SU-DHL-6 (cell line): ENCODE data around the gene SOX10.

Experiments used
- H2AFZ ChIP-seq: fragments of 200-600 bp; sonication (generic); 2 replicates; pipeline ENCODE4 v1.6.1; 2014; ENCODE audit warnings: low read depth, mild to moderate bottlenecking, moderate library complexity, mixed read lengths, antibody characterized with exemption, low read length; ENCODE audit not compliant: severe bottlenecking
- H3F3A ChIP-seq: fragments of 200-600 bp; shearing (Covaris generic); 2 replicates; pipeline ENCODE4 v1.6.0; 2016; ENCODE audit warnings: antibody characterized with exemption, mild to moderate bottlenecking; ENCODE audit not compliant: insufficient read depth
- H3K27ac ChIP-seq: fragments of 200-600 bp; sonication (generic); 2 replicates; pipeline ENCODE4 v1.5.1; 2016; ENCODE audit warnings: low read depth, mild to moderate bottlenecking, low read length, moderate library complexity, mixed read lengths
- H3K27me3 ChIP-seq: fragments of 200-600 bp; sonication (generic), shearing (Covaris generic); 2 replicates; pipeline ENCODE4 v1.6.0; 2014; ENCODE audit warnings: mild to moderate bottlenecking, low read length
- H3K36me3 ChIP-seq: fragments of 200-600 bp; sonication (generic); 2 replicates; pipeline ENCODE4 v1.6.1; 2014; ENCODE audit warnings: mild to moderate bottlenecking, low read length, mixed read lengths
- H3K4me2 ChIP-seq: fragments of 300-600, 200-600 bp; shearing (Covaris generic), sonication (generic); 2 replicates; pipeline ENCODE4 v1.6.0; 2014; ENCODE audit warnings: low read length, low read depth, mild to moderate bottlenecking; ENCODE audit not compliant: poor library complexity, severe bottlenecking
- H3K4me3 ChIP-seq: fragments of 200-600 bp; sonication (generic); 2 replicates; pipeline ENCODE4 v1.5.1; 2014; ENCODE audit warnings: antibody characterized with exemption, low read length, mild to moderate bottlenecking, mixed read lengths; ENCODE audit not compliant: insufficient read depth, poor library complexity, severe bottlenecking
- H3K79me2 ChIP-seq: fragments of 200-600 bp; sonication (generic); 2 replicates; pipeline ENCODE4 v1.6.1; 2014; ENCODE audit warnings: mild to moderate bottlenecking, low read length, moderate library complexity; ENCODE audit not compliant: insufficient read depth
- H3K9ac ChIP-seq: fragments of 200-600 bp; sonication (generic); 2 replicates; pipeline ENCODE4 v1.7.0; 2014; ENCODE audit warnings: mild to moderate bottlenecking, low read length
- H3K9me2 ChIP-seq: fragments of 200-600 bp; sonication (generic); replicated peaks from 2 replicates; pipeline ENCODE4 v1.6.1; 2014; ENCODE audit warnings: low read length; ENCODE audit not compliant: insufficient read depth
- H3K9me3 ChIP-seq: fragments of 200-600 bp; sonication (generic); 2 replicates; pipeline ENCODE4 v1.6.1; 2014; ENCODE audit warnings: low read length, mixed read lengths; ENCODE audit not compliant: insufficient read depth
- H4K20me1 ChIP-seq: fragments of 200-600 bp; sonication (generic); 2 replicates; pipeline ENCODE4 v1.6.1; 2014; ENCODE audit warnings: low read depth, mild to moderate bottlenecking, antibody characterized with exemption, low read length, moderate library complexity, mixed read lengths
- EZH2phosphoT487 ChIP-seq: fragments of 200-600 bp; sonication (generic), shearing (Covaris generic); conservative IDR thresholded peaks from 2 replicates; pipeline ENCODE4 v1.6.1; 2018; ENCODE audit warnings: mild to moderate bottlenecking, antibody characterized with exemption, low read length, moderate library complexity, mixed read lengths
- TF ChIP-seq, protein P1 (sequence below): fragments of 200-600 bp; sonication (generic); IDR thresholded peaks from one replicate; pipeline ENCODE4 v1.5.1; 2017; ENCODE audit warnings: antibody characterized with exemption, mild to moderate bottlenecking, low read length, moderate library complexity; ENCODE audit not compliant: insufficient read depth, poor library complexity, severe bottlenecking

SOX10 gene

DNA sequence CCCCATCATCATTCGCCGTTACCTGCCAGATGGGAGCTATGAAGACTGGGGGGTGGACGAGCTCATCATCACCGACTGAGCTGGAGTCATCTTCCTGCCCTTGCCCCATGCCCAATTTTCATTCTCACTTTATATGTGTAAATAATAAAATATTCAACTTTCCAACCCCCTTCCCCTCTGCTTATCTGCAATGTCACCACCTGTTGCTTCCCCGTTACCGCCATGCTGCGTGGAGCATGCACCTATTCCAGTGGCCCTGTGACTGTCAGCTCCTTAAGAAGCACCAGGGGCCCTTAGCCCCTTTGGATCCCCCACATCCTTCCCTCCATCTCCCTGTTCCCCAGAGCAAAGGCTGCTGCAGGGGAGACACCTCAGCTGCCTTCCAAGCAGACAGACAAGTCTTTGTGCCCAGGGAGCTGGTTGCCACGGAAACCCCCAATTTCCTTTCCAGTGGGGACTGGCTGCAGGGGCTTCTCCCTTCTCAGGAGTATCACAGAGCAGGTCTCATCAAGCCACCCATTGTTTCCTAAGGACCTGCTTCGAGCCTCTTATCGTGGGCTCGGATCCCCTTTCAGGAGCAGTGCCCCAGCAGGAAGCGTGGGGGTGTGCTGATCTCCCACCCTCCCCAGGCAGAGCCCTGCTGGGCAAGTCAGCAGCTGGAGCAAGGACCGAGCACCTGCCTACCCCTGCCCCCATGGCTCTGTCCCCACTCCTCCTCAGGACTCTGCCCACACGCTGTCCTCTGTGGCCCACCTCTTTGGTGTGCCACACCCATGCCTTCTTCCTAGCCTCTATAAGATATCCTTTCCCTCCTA is 16.5 kb downstream of the SOX10 start:
- Histone ChIP-seq H3F3A (0 out of 2 replicates have a peak, but pooled peaks cover 3% of the 10 kb centered on the region), H3K4me2 (no peak overlapping the region), H4K20me1 (no peaks in the 10 kb centered on the region; the same call in 1 of the 2 replicates), H3K79me2 (peaks cover 9% of the 10 kb centered on the region), H3K36me3 (0 out of 2 replicates have a peak, but pooled peaks cover 4% of the 10 kb centered on the region), H3K27ac (no peak overlapping the region), H2AFZ (no peak overlapping the region), H3K27me3 (no peaks in the 10 kb centered on the region), H3K9me2 (no peaks in the 10 kb centered on the region), H3K4me3 (no peak overlapping the region), H3K9ac (no peak overlapping the region), H3K9me3 (no peaks in the 10 kb centered on the region)
- TF ChIP-seq, protein P1, sequence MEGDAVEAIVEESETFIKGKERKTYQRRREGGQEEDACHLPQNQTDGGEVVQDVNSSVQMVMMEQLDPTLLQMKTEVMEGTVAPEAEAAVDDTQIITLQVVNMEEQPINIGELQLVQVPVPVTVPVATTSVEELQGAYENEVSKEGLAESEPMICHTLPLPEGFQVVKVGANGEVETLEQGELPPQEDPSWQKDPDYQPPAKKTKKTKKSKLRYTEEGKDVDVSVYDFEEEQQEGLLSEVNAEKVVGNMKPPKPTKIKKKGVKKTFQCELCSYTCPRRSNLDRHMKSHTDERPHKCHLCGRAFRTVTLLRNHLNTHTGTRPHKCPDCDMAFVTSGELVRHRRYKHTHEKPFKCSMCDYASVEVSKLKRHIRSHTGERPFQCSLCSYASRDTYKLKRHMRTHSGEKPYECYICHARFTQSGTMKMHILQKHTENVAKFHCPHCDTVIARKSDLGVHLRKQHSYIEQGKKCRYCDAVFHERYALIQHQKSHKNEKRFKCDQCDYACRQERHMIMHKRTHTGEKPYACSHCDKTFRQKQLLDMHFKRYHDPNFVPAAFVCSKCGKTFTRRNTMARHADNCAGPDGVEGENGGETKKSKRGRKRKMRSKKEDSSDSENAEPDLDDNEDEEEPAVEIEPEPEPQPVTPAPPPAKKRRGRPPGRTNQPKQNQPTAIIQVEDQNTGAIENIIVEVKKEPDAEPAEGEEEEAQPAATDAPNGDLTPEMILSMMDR, result no peak
- TF ChIP-seq EZH2phosphoT487, result no peak

DNA sequence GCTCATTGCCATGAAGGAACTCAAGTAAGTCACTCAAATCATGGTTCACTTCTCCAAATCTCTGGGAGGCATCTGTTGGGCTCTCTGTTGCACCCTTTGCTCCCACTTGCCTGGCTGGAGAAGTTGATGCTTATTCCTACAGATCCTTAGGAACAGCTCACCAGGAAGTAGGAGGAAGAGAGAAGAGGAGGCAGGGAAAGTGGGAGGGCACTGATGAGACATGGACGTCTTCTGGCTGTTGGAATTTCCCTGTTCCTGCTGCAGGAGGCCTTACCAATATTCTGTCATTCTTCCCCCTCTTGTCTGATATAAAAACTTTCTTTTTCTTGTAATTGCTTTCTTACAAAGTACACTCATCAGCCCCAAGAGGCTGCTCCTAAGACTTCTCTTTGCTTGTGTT is 17.2 kb downstream of the SOX10 start:
- Histone ChIP-seq H3K4me2 (no peak overlapping the region), H3K9ac (no peak overlapping the region), H4K20me1 (no peaks in the 10 kb centered on the region; the same call in 1 of the 2 replicates), H3K79me2 (peaks cover 9% of the 10 kb centered on the region), H3K27ac (no peak overlapping the region), H3K9me2 (no peaks in the 10 kb centered on the region), H3K4me3 (no peak overlapping the region), H3K9me3 (no peaks in the 10 kb centered on the region), H3K27me3 (no peaks in the 10 kb centered on the region), H2AFZ (no peak overlapping the region), H3F3A (0 out of 2 replicates have a peak, but pooled peaks cover 3% of the 10 kb centered on the region), H3K36me3 (0 out of 2 replicates have a peak, but pooled peaks cover 4% of the 10 kb centered on the region)
- TF ChIP-seq, protein P1, result no peak
- no peak for TF ChIP-seq EZH2phosphoT487

- no peak overlapping the region for H2AFZ ChIP-seq
- no peaks in the 10 kb centered on the region; the same call in 1 of the 2 replicates for H4K20me1 ChIP-seq
- H3K79me2 ChIP-seq, result peaks cover 9% of the 10 kb centered on the region
- H3K27ac ChIP-seq, result no peak overlapping the region
- H3F3A ChIP-seq, result 0 out of 2 replicates have a peak, but pooled peaks cover 3% of the 10 kb centered on the region
- no peak overlapping the region for H3K4me3 ChIP-seq
- TF ChIP-seq, protein P1, result no peak
- TF ChIP-seq EZH2phosphoT487, result no peak
- H3K9ac ChIP-seq, result no peak overlapping the region
- no peaks in the 10 kb centered on the region for H3K9me2 ChIP-seq
- 0 out of 2 replicates have a peak, but pooled peaks cover 4% of the 10 kb centered on the region for H3K36me3 ChIP-seq
- H3K4me2 ChIP-seq, result no peak overlapping the region
- H3K27me3 ChIP-seq, result no peaks in the 10 kb centered on the region
- no peaks in the 10 kb centered on the region for H3K9me3 ChIP-seq
Observed at GRCh38 chr22:37965940-37966664, 18.3 kb downstream of the SOX10 start.
